A673 (cell line): ENCODE results near the gene SSBP3. TPM values are rescaled to one million over a fixed set of nuclear protein-coding genes. Genes with fewer than 3 reads are reported as not detected.
"Not testable (repeated sequence)": the region's sequence is repeated elsewhere in the genome, so short reads cannot be mapped to it uniquely, and the experiment has no call there.

Source experiments
- BruUV-seq: library from RNA; stranded (reverse); fragments of 400-500 nt; replicated peaks from 2 replicates; lab custom pipeline; 2021; lab: Mats Ljungman, UMichigan
- CTCF ChIA-PET: fragments of 300-600 bp; sonication (Branson Sonifier 250); formaldehyde crosslinking; loops from one replicate; lab custom pipeline; 2022; ENCODE audit warnings: antibody characterized with exemption; lab: Charles Lee
- POLR2A ChIA-PET: fragments of 300-600 bp; sonication (Branson Sonifier 250); formaldehyde crosslinking; loops from one replicate; lab custom pipeline; 2022; ENCODE audit warnings: antibody characterized with exemption; ENCODE audit not compliant: low non-redundant PET; lab: Charles Lee
- DNase-seq: peaks from one replicate; pipeline ENCODE4 v3.0.0-alpha.2; 2015; ENCODE audit warnings: low spot score
- H3K27ac ChIP-seq: fragments of 200-600 bp; sonication (generic); 2 replicates; pipeline ENCODE4 v1.5.1; 2016; ENCODE audit warnings: mixed run types, low read depth, mild to moderate bottlenecking, mixed read lengths, antibody characterized with exemption, low read length; ENCODE audit not compliant: poor library complexity, severe bottlenecking
- H3K27me3 ChIP-seq: fragments of 200-600 bp; sonication (generic); replicated peaks from 2 replicates; pipeline ENCODE4 v1.6.1; 2017; ENCODE audit warnings: mixed run types, low read depth, mild to moderate bottlenecking, mixed read lengths, antibody characterized with exemption, low read length; ENCODE audit not compliant: insufficient read depth, poor library complexity
- H3K36me3 ChIP-seq: fragments of 200-600 bp; sonication (generic); 2 replicates; pipeline ENCODE4 v1.6.1; 2016; ENCODE audit warnings: mixed run types, mild to moderate bottlenecking, mixed read lengths, antibody characterized with exemption, low read length; ENCODE audit not compliant: insufficient read depth, poor library complexity, severe bottlenecking
- H3K4me1 ChIP-seq: fragments of 200-600 bp; sonication (generic); 2 replicates; pipeline ENCODE4 v1.6.1; 2017; ENCODE audit warnings: mixed run types, mild to moderate bottlenecking, mixed read lengths, antibody characterized with exemption, low read length; ENCODE audit not compliant: insufficient read depth, poor library complexity, severe bottlenecking
- H3K4me3 ChIP-seq: fragments of 200-600 bp; sonication (generic); 2 replicates; pipeline ENCODE4 v1.5.1; 2016; ENCODE audit warnings: low read depth, mixed run types, mild to moderate bottlenecking, mixed read lengths, low read length; ENCODE audit not compliant: poor library complexity, severe bottlenecking
- H3K9me3 ChIP-seq: fragments of 200-600 bp; sonication (generic); 2 replicates; pipeline ENCODE4 v1.6.1; 2016; ENCODE audit warnings: mixed run types, low read depth, mild to moderate bottlenecking, mixed read lengths, antibody characterized with exemption, low read length; ENCODE audit not compliant: poor library complexity, severe bottlenecking
- CTCF ChIP-seq: fragments of 300-800, 200-600 bp; sonication (generic); conservative IDR thresholded peaks from 2 replicates; pipeline ENCODE4 v1.5.1; 2017; ENCODE audit warnings: low read depth, mild to moderate bottlenecking, antibody characterized with exemption, low read length, moderate library complexity, mixed read lengths
- EZH2 ChIP-seq: fragments of 200-600 bp; sonication (generic); IDR thresholded peaks from 2 replicates; pipeline ENCODE4 v1.6.1; 2017; ENCODE audit warnings: borderline replicate concordance, low read depth, mild to moderate bottlenecking, mixed read lengths, antibody characterized with exemption, low read length; ENCODE audit not compliant: poor library complexity, severe bottlenecking
- intact Hi-C: fragments of 100-400 bp; cut with micrococcal nuclease; formaldehyde crosslinking; loops from one replicate; pipeline ENCODE4 v1.10.0; 2022; ENCODE audit not compliant: unreplicated experiment
- total RNA-seq: library from RNA; stranded (reverse); gene quantifications from 2 replicates; pipeline ENCODE4 v1.2.3, GENCODE V29; 2021

The SSBP3 gene
- total RNA-seq, 1 experiment from 2014 or later: 43.0 TPM

DNA sequence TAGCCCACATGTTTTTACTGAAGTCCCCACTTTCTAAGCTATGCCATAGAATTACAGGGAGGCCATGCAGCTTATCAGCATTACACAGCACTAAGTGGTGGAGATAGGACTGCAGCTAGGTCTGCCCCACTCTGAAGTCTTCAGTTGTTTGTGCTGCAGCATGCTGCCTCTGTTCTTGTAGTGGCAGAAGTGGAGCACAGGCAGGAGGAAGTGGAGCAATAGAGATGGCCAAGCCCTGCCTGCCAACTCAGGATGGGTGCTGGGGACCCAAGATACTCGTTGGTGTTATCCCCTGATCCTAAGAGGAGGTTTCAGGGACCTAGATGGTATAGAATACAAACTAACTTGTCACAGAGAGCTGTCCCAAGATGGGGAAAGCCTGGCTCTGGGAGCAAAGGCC, 193.3 kb downstream of the SSBP3 start:
- CTCF ChIA-PET: interaction anchor here (0.6 kb wide), 1 partner anchor 14 kb away, joined by 9 read pairs; no protein-coding TSS in a partner anchor
- intact Hi-C loops: no loop called here

DNA sequence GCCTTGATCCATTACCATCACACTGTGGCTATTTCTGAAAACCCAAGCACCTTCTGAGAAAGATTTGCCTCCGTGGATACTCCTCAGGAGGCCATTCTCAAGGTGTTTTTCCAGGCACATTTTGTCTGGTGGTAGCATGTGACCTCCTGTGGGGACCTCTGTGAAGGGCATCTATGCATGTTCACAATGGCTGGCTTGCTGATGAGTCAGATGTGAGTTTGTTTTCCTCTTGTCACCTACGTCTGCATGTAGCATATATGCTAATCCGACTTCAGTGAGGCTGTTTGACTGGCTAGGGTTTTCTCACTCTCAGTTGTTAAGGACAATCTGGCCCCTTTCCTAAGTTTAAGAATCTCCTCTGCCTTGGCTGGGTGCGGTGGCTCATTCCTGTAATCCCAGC, 198.3 kb downstream of the SSBP3 start:
- H3K4me1 ChIP-seq, H3K9me3 ChIP-seq, CTCF ChIA-PET, BruUV-seq, H3K27ac ChIP-seq, POLR2A ChIA-PET, H3K4me3 ChIP-seq, H3K27me3 ChIP-seq, DNase-seq: not testable (repeated sequence)
- peaks cover 34% of the 10 kb centered on the region for H3K36me3 ChIP-seq
- intact Hi-C loops: loop anchor here (10.0 kb wide), 1 partner anchor 133 kb away; no protein-coding TSS in a partner anchor

More for the DNA sequence above, 193.3 kb downstream of the SSBP3 start:
- Histone ChIP-seq H3K4me1 (no peaks in the 10 kb centered on the region), H3K27ac (no peak overlapping the region), H3K27me3 (no peaks in the 10 kb centered on the region), H3K36me3 (peaks cover 41% of the 10 kb centered on the region), H3K9me3 (no peaks in the 10 kb centered on the region), H3K4me3 (no peak overlapping the region)
- BruUV-seq: no TSS peak
- TF ChIP-seq EZH2: no peak
- no peak for TF ChIP-seq CTCF
- POLR2A ChIA-PET: no interaction called here
- no peak for DNase-seq

DNA sequence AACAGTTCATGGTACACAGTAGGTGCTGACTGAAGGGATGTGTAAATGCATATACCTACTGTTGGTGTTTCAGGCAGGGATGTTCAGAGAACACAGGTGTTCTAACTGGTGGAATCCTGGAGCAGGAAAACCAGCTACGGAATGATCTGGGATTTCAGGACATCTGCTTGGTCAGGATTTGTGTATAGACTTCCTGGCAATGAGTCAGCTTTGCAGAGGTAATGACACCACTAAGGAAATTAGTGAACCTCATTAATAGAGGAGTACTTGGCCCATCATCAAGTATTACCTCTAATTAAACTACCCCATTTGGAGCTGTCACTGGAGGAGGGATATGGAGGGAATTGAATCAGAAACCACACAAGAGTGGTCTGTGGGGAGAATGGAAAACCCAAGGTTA, 198.9 kb downstream of the SSBP3 start:
- Histone ChIP-seq H3K9me3 (no peaks in the 10 kb centered on the region), H3K27me3 (no peaks in the 10 kb centered on the region), H3K27ac (no peak overlapping the region), H3K4me1 (no peaks in the 10 kb centered on the region), H3K36me3 (peaks cover 28% of the 10 kb centered on the region), H3K4me3 (no peak overlapping the region)
- CTCF ChIA-PET: no interaction called here
- no TSS peak for BruUV-seq
- TF ChIP-seq EZH2: no peak
- no peak for TF ChIP-seq CTCF
- intact Hi-C loops: loop anchor here (10.0 kb wide), 1 partner anchor 132 kb away; no protein-coding TSS in a partner anchor
- POLR2A ChIA-PET: no interaction called here
- DNase-seq: no peak

GRCh38 chr1:54204199-54204598, 202.0 kb downstream of the SSBP3 start:
- no peaks in the 10 kb centered on the region for H3K4me1 ChIP-seq
- intact Hi-C loops: loop anchor here (10.0 kb wide), 1 partner anchor 129 kb away; no protein-coding TSS in a partner anchor
- DNase-seq: no peak
- BruUV-seq: no TSS peak
- H3K4me3 ChIP-seq: no peak overlapping the region
- H3K36me3 ChIP-seq: peaks cover 6% of the 10 kb centered on the region
- H3K9me3 ChIP-seq: no peaks in the 10 kb centered on the region
- TF ChIP-seq CTCF: no peak
- no peak for TF ChIP-seq EZH2
- ChIA-PET POLR2A (no interaction called here), CTCF (no interaction called here)
- H3K27ac ChIP-seq: no peak overlapping the region
- no peaks in the 10 kb centered on the region for H3K27me3 ChIP-seq
